Lower lobe of right lung (tissue), 2 donors: Measurements from ENCODE around the gene KCP. TPM values are rescaled to one million over a fixed set of nuclear protein-coding genes. Genes with fewer than 3 reads are reported as not detected.

Experiments used
- ATAC-seq, 2 donors: fragments of 200-7000 bp; cut with Tn5 transposase; one replicate each; pipeline ENCODE4 v1.9.1; 2020 to 2022; ENCODE audit warnings: mild to moderate bottlenecking in 2 of 2, moderate library complexity in 2 of 2
- DNase-seq: peaks from one replicate; pipeline ENCODE4 v3.0.0-alpha.2; 2020
- H3K27ac ChIP-seq: fragments of 200-600 bp; one replicate; pipeline ENCODE4 v1.8.0; 2022
- H3K27me3 ChIP-seq: fragments of 200-600 bp; one replicate; pipeline ENCODE4 v1.8.0; 2022; ENCODE audit warnings: low read depth
- H3K36me3 ChIP-seq: fragments of 200-600 bp; one replicate; pipeline ENCODE4 v1.8.0; 2022; ENCODE audit warnings: mild to moderate bottlenecking
- H3K4me1 ChIP-seq: fragments of 200-600 bp; one replicate; pipeline ENCODE4 v1.8.0; 2022
- H3K4me3 ChIP-seq: fragments of 200-600 bp; one replicate; pipeline ENCODE4 v1.8.0; 2022; ENCODE audit warnings: mild to moderate bottlenecking
- H3K9me3 ChIP-seq: fragments of 200-600 bp; one replicate; pipeline ENCODE4 v1.8.0; 2022
- intact Hi-C: fragments of 100-400 bp; cut with DNase I; formaldehyde crosslinking; loops from one replicate; pipeline ENCODE4 v1.11.0; 2022
- total RNA-seq: library from RNA; stranded (reverse); fragmentation: NEBNext Ultra II Directional; extraction: Animal tissue kit (Norgen Biotek cat#: 25700); gene quantifications from one replicate; pipeline ENCODE4 v1.2.1, GENCODE V29; 2021
- TF ChIP-seq, protein P1 (sequence below): fragments of 200-600 bp; IDR thresholded peaks from one replicate; pipeline ENCODE4 v1.8.0; 2022; ENCODE audit warnings: antibody characterized with exemption, mild to moderate bottlenecking
- donor health status: DM: no; HTN: yes; CAD: no; lungs with severe emphysema.

KCP gene
- total RNA-seq, 1 donor from 2014 or later: 1.3 TPM

DNA sequence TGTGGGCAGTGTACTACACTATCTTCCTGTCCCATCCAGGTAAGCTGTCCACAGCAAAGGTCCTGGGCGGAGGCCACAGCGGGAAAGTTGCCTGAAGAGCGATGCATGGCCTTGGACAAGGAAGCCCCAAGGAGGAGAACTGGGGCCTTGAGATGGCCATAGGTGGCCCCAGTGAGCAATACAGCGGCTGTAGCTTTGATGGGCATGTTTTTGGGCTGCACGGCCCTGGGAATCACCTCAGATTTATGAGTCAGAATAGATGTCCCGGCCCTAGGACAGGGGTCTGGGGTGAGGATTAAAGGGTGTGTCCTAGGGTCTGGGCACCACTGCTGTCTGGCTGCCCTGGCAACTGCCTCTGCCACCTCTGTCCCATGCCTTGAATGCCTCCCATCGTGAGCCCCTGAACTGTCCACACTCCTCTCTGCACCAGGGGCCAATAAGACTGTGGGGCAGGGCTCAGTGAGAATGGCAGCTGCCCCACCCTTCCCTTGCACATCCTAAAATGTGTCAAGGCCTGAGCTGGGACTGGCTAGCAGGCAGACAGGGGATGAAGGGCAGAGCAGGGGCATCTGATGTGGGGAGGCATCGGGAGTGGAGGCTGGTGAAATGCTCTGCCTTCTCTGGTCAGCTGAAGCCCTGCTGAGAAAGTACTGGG is 17.8 kb upstream of the KCP start:
- Histone ChIP-seq H3K4me3 (no peak overlapping the region), H3K27ac (no peak overlapping the region), H3K27me3 (peaks cover 16% of the 10 kb centered on the region), H3K9me3 (no peaks in the 10 kb centered on the region), H3K36me3 (no peaks in the 10 kb centered on the region), H3K4me1 (peaks cover 5% of the 10 kb centered on the region)
- TF ChIP-seq, protein P1, sequence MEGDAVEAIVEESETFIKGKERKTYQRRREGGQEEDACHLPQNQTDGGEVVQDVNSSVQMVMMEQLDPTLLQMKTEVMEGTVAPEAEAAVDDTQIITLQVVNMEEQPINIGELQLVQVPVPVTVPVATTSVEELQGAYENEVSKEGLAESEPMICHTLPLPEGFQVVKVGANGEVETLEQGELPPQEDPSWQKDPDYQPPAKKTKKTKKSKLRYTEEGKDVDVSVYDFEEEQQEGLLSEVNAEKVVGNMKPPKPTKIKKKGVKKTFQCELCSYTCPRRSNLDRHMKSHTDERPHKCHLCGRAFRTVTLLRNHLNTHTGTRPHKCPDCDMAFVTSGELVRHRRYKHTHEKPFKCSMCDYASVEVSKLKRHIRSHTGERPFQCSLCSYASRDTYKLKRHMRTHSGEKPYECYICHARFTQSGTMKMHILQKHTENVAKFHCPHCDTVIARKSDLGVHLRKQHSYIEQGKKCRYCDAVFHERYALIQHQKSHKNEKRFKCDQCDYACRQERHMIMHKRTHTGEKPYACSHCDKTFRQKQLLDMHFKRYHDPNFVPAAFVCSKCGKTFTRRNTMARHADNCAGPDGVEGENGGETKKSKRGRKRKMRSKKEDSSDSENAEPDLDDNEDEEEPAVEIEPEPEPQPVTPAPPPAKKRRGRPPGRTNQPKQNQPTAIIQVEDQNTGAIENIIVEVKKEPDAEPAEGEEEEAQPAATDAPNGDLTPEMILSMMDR: no peak
- no peak for ATAC-seq
- intact Hi-C loops: no loop called here
- no peak for DNase-seq

DNA sequence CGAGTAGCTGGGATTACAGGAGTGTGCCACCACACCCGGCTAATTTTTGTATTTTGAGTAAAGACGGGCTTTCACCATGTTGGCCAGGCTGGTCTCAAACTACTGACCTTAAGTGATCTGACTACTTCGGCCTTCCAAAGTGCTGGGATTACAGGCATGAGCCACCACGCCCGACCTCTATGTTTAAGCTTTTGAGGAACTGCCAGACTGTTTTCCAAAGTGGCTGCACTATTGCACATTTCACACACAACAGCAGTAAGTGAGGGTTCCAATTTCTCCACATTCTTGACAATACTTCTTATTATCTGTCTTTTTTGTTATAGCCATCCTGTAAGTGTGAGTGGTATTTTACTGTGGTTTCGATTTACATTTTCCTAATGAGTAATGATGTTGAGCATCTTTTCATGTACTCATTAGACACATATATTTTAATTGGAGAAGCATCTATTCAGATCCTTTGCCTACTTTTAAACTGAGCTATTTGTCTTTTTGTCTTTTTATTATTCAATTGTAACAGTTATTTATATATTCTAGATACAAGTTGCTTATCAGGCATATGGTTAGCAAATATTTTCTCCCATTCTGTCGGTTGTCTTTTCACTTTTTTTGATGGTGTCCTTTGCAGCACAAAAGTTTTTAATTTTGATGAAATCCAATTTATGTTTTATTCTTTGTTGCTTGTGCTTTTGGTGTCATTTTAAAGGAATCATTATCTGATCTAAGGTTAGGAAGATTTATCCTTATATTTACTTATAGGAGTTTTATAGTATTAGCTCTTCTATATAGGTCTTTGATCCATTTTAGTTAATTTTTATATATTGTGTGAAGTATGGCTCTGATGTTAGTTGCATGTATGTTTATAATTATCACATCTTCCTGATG is 14.4 kb upstream of the KCP start:
- no peak overlapping the region for H3K4me3 ChIP-seq
- H3K27ac ChIP-seq: no peak overlapping the region
- ATAC-seq: no peak
- TF ChIP-seq, protein P1: no peak
- no peaks in the 10 kb centered on the region for H3K4me1 ChIP-seq
- no peak for DNase-seq
- H3K9me3 ChIP-seq: no peaks in the 10 kb centered on the region
- peaks cover 26% of the 10 kb centered on the region for H3K27me3 ChIP-seq
- intact Hi-C loops: no loop called here
- no peaks in the 10 kb centered on the region for H3K36me3 ChIP-seq

DNA sequence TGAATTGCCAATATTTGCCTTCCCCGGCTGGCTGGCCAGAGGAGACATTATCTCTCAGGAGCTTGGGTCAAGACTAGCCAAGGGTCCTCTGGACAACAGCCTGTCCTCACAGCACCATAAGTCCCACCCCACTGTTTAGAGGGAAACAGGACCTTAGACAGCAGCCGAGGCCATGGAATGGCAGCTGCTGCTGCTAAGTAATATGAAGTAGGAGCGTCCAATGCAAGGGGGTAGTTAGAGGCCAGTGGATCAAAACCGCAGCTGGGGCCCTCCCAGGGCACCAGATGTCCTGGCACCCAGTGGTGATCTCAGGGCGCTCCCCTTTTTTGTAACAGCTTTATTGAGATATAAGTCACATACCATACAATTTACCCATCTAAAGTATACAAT is 12.9 kb upstream of the KCP start:
- intact Hi-C loops: no loop called here
- Histone ChIP-seq H3K36me3 (no peaks in the 10 kb centered on the region), H3K27me3 (peaks cover 20% of the 10 kb centered on the region), H3K9me3 (no peaks in the 10 kb centered on the region), H3K4me3 (no peak overlapping the region), H3K4me1 (no peaks in the 10 kb centered on the region), H3K27ac (no peak overlapping the region)
- TF ChIP-seq, protein P1: no peak
- DNase-seq: no peak
- ATAC-seq: no peak

DNA sequence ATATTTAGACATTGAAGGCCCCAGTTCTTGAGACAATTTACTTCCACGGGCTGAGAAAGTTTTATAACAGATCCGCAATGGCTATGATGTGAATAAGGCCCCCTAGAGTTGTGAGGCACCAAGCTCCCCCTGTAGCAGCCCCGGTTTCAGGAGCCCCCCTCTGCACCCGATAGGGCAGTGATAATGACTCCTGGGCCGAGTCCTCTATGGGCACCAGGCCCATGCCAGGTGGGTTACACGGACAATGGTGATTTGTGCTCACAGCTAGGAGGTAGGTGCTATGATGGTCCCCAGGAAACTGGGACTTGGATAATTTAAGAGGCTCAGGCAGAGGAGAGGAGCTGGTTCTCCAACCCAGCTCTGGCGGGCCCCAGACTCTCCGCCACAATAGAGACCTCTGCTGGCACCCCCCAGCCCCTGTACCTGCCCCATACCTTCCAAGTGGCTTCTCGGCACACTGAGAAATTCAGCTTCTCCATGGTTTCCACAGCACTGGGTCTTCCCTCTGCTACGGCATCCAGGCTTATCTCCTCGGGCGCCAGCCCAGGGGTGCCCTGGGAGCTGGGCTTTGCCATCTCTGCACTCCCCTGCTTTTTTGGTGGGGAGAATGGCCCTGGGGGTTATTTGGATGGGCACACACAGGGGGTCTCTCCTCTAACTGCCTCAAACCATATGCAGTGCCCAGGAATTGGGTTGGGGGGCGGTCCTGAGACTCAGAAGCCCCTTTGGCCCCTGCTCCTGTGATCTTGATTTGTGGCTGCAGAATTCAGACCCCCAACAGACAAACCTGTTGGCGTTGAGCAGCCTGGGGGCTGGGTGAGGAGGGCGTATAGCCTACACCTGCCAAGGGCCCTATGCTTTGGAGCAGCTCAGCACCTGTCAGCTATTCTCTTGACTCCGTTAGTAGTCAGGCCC is 12.2 kb upstream of the KCP start:
- TF ChIP-seq, protein P1: no peak
- DNase-seq (no peak), ATAC-seq (no peak)
- Histone ChIP-seq H3K27ac (no peak overlapping the region), H3K27me3 (peaks cover 18% of the 10 kb centered on the region), H3K9me3 (no peaks in the 10 kb centered on the region), H3K4me3 (no peak overlapping the region), H3K4me1 (no peaks in the 10 kb centered on the region), H3K36me3 (no peaks in the 10 kb centered on the region)
- intact Hi-C loops: no loop called here

DNA sequence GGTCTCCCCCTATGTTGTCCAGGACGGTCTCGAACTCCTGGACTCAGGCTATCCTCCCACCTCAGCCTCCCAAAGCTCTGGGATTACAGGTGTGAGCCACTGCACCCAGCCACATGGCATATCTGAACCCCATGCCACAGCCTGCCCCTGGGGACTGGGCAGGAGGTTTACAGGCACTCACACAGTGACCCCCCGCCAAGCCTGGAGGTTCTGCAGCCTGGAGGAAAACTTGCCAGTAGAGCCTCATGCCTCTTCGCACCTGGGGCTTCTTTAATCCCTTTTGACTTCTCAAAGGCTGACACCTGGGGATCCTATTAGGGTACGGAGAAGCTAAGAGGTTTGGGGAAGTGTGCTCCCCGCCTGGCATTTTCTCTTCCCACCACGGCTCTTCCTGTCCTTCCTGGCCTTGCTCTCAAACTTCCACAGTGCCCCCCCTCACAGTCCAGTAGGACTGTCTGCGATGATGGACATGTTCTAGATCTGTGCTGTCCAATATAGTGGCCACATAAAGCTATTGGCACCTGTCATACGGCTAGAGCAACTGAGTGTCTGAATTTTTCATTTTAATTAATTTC is 11.4 kb upstream of the KCP start:
- no peak for DNase-seq
- intact Hi-C loops: no loop called here
- no peak overlapping the region for H3K27ac ChIP-seq

More for the DNA sequence above, 11.4 kb upstream of the KCP start:
- Histone ChIP-seq H3K9me3 (no peaks in the 10 kb centered on the region), H3K4me1 (no peaks in the 10 kb centered on the region), H3K36me3 (no peaks in the 10 kb centered on the region), H3K27me3 (peaks cover 21% of the 10 kb centered on the region), H3K4me3 (no peak overlapping the region)
- ATAC-seq: no peak
- TF ChIP-seq, protein P1: no peak
